ENCODE data around the gene KCNS3. TPM values are rescaled to one million over a fixed set of nuclear protein-coding genes. Genes with fewer than 3 reads are reported as not detected.

Gene KCNS3
- total and polyA plus RNA-seq, 2 of the 4 experiments (the other 2 are of a cell fraction) = 2.9 to 4.3 TPM

- Histone ChIP-seq H3K18ac (ENCODE audit: low read depth, low read length) (no peak overlapping the region), H4K91ac (ENCODE audit: insufficient read depth, low read depth, low read length) (no peak overlapping the region), H2AK5ac (ENCODE audit: low read depth, low read length) (no peak overlapping the region), H4K5ac (ENCODE audit: low read depth, low read length) (no peak overlapping the region), H3K4me2 (ENCODE audit: low read depth, low read length) (no peak overlapping the region), H4K20me1 (ENCODE audit: insufficient read depth, low read length) (no peaks in the 10 kb centered on the region), H2BK20ac (ENCODE audit: low read depth, low read length) (no peak overlapping the region), H3K27me3 (ENCODE audit: control insufficient read depth, insufficient read depth, low read length) (peaks cover 8% of the 10 kb centered on the region), H3K9me1 (ENCODE audit: insufficient read depth, low read length) (no peaks in the 10 kb centered on the region), H2AK9ac (replicated peaks; ENCODE audit: low read depth, low read length, poor library complexity) (no peak overlapping the region), H3K56ac (ENCODE audit: extremely low read depth, insufficient read depth, low read length) (no peak overlapping the region), H3K4ac (ENCODE audit: low read depth, low read length) (no peak overlapping the region), H3K79me1 (ENCODE audit: low read depth in 1 of 2, low read length in 2 of 2) (no peaks in the 10 kb centered on the region), H3K4me3 (ENCODE audit: insufficient read depth, low read depth, low read length) (no peak overlapping the region), H3K27ac (ENCODE audit: insufficient read depth, low read length) (no peak overlapping the region), H3K36me3 (ENCODE audit: control insufficient read depth, insufficient read depth, low read length) (no peaks in the 10 kb centered on the region), H3K4me1 (ENCODE audit: control insufficient read depth, insufficient read depth, low read length) (no peaks in the 10 kb centered on the region), H2BK15ac (ENCODE audit: low read depth, low read length) (no peak overlapping the region), H2AFZ (replicated peaks; ENCODE audit: low read length, poor library complexity) (no peak overlapping the region), H3K14ac (replicated peaks; ENCODE audit: low read depth, low read length) (no peak overlapping the region), H3K23ac (ENCODE audit: low read depth, low read length) (no peak overlapping the region), H2BK5ac (ENCODE audit: low read depth, low read length, poor library complexity, severe bottlenecking) (no peak overlapping the region), H4K8ac (ENCODE audit: low read depth in 2 of 2, low read length in 2 of 2) (no peak overlapping the region), H3K9ac (ENCODE audit: low read depth, low read length) (no peak overlapping the region), H2BK120ac (ENCODE audit: low read depth, low read length) (no peak overlapping the region), H3K9me3 (ENCODE audit: control insufficient read depth, insufficient read depth, low read length) (no peaks in the 10 kb centered on the region)
- in situ Hi-C loops (cut with MboI; ENCODE audit: low sequenced_read_pairs) = no loop called here
- intact Hi-C loops (cut with micrococcal nuclease) = loop anchor here (10.0 kb wide), 1 partner anchor 365 kb away; no protein-coding TSS in a partner anchor
- ChIA-PET POLR2A (ENCODE audit: unreplicated experiment) (no interaction called here), CTCF (no interaction called here)
- dilution Hi-C loops (cut with HindIII; ENCODE audit: low sequenced_read_pairs, unreplicated experiment) = no loop called here
- no peak for ATAC-seq (ENCODE audit: low read depth)
- BruUV-seq (replicated peaks) = no TSS peak
- no peak for DNase-seq
- TF ChIP-seq MXI1 (IDR thresholded peaks at IDR 0.05; ENCODE audit: borderline replicate concordance, low read depth, low read length) = no peak
- no peak for TF ChIP-seq RAD21 (IDR thresholded peaks at IDR 0.05; ENCODE audit: low read length)
- no peak for TF ChIP-seq RFX5 (IDR thresholded peaks at IDR 0.05; ENCODE audit: low read depth, low read length)
- no peak for TF ChIP-seq USF2 (IDR thresholded peaks at IDR 0.05; ENCODE audit: low read depth, low read length)
- TF ChIP-seq MAZ (IDR thresholded peaks at IDR 0.05; ENCODE audit: borderline replicate concordance, low read depth, low read length) = no peak
- no peak for TF ChIP-seq CEBPB (IDR thresholded peaks at IDR 0.05; ENCODE audit: low read depth, low read length)
- no peak for TF ChIP-seq ELK1 (IDR thresholded peaks at IDR 0.05; ENCODE audit: borderline replicate concordance, low read depth, low read length)
- TF ChIP-seq MAFK (IDR thresholded peaks at IDR 0.05; ENCODE audit: low read depth, low read length) = no peak
- TF ChIP-seq CHD1 (IDR thresholded peaks at IDR 0.05; ENCODE audit: low read depth, low read length) = no peak
- no peak for TF ChIP-seq FOS (IDR thresholded peaks at IDR 0.05; ENCODE audit: low read depth, low read length)
- TF ChIP-seq CTCF (conservative IDR thresholded peaks at IDR 0.05; ENCODE audit: low read depth, low read length) = no peak
- no peak for TF ChIP-seq BHLHE40 (IDR thresholded peaks at IDR 0.05; ENCODE audit: low read depth, low read length)
- no peak for TF ChIP-seq RCOR1 (IDR thresholded peaks at IDR 0.05; ENCODE audit: insufficient replicate concordance, low read length)
- no peak for TF ChIP-seq SMC3 (IDR thresholded peaks at IDR 0.05; ENCODE audit: low read depth, low read length)
- no CpG with 5 or more reads among the region's 2 CpGs for WGBS, 2 experiments (ENCODE audit: extremely low coverage in 2 of 2, insufficient read length in 1 of 2)
These were observed 38.5 kb upstream of the KCNS3 start for GRCh38 chr2:17839959-17840358.

All from IMR-90 (cell line).